GM12891 (cell line): ENCODE measurements around the gene LETMD1.

Experiments
- DNase-seq: peaks from one replicate; pipeline ENCODE4 v3.0.0; 2011; ENCODE audit warnings: low spot score; ENCODE audit not compliant: insufficient read length
- FAIRE-seq: peaks from 2 replicates; lab custom pipeline; 2011; peaks lifted over from hg19 to GRCh38; lab: Jason Lieb, UNC
- PAX5 ChIP-seq: IDR thresholded peaks from 2 replicates; pipeline ENCODE4 v1.6.1; 2011; ENCODE audit warnings: low read length, moderate library complexity, mild to moderate bottlenecking; ENCODE audit not compliant: insufficient read depth, severe bottlenecking
- POLR2A ChIP-seq: IDR thresholded peaks from 2 replicates; pipeline ENCODE4 v1.6.1; 2011; ENCODE audit warnings: low read depth, low read length, control low read depth
- POLR2AphosphoS5 ChIP-seq: IDR thresholded peaks from 2 replicates; pipeline ENCODE4 v1.6.1; 2011; ENCODE audit warnings: low read depth, low read length, control low read depth
- POU2F2 ChIP-seq: IDR thresholded peaks from 2 replicates; pipeline ENCODE4 v1.6.1; 2011; ENCODE audit warnings: low read depth, mild to moderate bottlenecking, control low read depth, low read length, moderate library complexity
- SPI1 ChIP-seq: IDR thresholded peaks from 2 replicates; pipeline ENCODE4 v1.6.1; 2011; ENCODE audit warnings: low read depth, low read length, control low read depth
- TAF1 ChIP-seq: IDR thresholded peaks from 2 replicates; pipeline ENCODE4 v1.6.1; 2011; ENCODE audit warnings: low read depth, low read length, control low read depth

LETMD1 gene

DNA sequence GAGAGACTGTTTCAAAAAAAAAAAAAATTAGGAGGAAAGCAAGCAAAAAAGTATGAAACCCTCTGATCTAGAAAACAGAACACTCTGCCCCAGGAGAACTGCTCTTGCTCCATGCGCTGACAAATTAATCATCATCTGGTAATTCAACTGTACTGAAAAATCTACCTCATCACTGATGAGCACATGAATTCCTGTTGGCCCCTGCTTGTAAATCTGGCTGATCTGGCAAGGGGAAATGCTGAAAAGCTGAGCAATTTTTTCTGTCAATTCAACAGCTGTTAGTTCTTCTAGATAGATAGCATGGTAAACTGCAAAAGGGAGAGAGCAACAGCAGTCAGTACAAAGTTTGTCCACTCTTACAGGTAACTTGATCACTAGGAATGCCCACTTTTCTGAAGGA, 50.5 kb downstream of the LETMD1 start:
- no peak for TF ChIP-seq POLR2A
- TF ChIP-seq SPI1, result no peak
- TF ChIP-seq POLR2AphosphoS5, result no peak
- DNase-seq (no peak), FAIRE-seq (no peak)

DNA sequence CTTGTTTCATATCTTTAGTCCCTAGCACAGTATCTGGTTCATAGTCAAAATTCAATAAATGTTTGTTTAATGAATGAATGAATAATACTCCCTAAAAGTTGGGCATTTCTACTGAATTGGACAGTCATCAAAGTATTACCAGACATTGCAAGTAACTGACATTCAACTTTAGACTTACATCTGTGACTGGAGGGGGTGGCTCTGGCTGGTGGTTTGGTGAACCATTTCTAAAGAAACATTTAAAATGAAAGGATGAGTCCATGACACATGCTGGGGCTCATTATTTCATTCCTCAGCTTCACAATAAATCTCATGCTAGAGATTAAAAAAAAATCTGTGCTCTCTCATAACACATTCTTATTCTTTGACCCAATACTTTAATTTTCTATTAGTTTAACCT, 55.9 kb downstream of the LETMD1 start:
- FAIRE-seq, result no peak
- no peak for TF ChIP-seq SPI1
- no peak for TF ChIP-seq POLR2AphosphoS5
- TF ChIP-seq POLR2A, result no peak
- no peak for TF ChIP-seq POU2F2
- no peak for TF ChIP-seq TAF1
- TF ChIP-seq PAX5, result no peak

DNA sequence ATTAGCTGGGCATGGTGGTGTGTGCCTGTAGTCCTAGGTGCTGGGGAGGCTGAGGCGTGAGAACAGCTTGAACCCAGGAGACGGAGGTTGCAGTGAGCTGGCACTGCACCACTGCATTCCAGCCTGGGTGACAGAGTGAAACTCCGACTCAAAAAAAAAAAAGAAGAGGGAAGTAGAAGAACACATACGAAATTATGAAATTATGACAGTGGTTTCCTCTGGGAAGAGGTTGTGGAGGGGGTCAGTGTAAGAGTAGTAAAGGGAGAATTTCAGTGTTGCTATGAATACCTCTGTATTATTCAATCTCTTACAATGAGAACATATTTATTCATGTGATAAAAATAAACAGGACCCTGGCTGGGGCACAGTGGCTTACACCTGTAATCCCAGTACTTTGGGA, 60.0 kb downstream of the LETMD1 start:
- TF ChIP-seq POU2F2, result no peak
- no peak for TF ChIP-seq POLR2A
- no peak for TF ChIP-seq POLR2AphosphoS5
- no peak for TF ChIP-seq TAF1
- no peak for TF ChIP-seq PAX5
- no peak for TF ChIP-seq SPI1
- FAIRE-seq, result no peak

More for the DNA sequence above, 55.9 kb downstream of the LETMD1 start:
- DNase-seq, result no peak

More for the DNA sequence above, 60.0 kb downstream of the LETMD1 start:
- DNase-seq, result no peak
